OCI-M2 (cell line): ENCODE data around the gene BPTF.
"Not testable (repeated sequence)": the region's sequence is repeated elsewhere in the genome, so short reads cannot be mapped to it uniquely, and the experiment has no call there.

Experiments
- DNase-seq: peaks from one replicate; lab custom pipeline; 2025; ENCODE audit not compliant: unreplicated experiment; lab: John Stamatoyannopoulos, UW

Gene BPTF

DNA sequence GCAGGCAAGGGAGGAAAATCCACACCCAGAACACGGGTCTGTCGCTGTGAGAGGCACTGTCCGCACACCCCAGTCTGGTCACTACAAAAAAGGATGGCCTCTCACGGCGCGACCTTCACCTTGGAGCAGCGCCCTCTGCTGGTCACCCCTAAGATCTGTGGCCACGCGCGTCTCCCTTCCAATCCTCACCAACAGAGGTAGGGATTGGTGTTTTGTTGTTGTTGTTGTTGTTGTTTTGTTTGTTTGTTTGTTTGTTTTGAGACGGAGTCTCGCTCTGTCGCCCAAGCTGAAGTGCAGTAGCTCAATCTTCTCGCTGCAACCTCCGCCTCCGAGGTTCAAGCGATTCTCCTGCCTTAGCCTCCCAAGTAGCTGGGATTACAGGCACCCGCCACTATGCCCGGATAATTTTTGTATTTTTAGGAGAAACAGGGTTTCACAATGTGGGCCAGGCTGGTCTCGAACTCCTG lies 185.9 kb downstream of the BPTF start:
- DNase-seq: no peak

DNA sequence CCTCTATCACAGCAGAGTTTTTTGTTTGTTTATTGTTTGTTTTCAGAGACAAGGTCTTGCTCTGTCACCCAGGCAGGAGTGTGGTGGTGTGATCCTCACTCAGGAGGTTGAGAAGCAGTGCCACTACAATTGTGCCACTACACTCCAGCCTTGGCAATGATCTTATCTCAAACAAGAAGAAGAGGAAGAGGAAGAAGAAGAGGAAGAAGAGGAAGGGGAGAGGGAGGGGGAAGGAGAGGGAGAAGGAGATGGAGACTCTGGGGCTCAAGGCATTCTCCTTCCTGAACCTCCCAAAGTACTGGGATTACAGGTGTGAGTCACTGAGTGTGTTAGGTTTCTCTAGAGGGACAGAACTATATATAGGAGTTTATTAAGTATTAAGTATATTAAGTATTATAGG lies 188.1 kb downstream of the BPTF start:
- no peak for DNase-seq

DNA sequence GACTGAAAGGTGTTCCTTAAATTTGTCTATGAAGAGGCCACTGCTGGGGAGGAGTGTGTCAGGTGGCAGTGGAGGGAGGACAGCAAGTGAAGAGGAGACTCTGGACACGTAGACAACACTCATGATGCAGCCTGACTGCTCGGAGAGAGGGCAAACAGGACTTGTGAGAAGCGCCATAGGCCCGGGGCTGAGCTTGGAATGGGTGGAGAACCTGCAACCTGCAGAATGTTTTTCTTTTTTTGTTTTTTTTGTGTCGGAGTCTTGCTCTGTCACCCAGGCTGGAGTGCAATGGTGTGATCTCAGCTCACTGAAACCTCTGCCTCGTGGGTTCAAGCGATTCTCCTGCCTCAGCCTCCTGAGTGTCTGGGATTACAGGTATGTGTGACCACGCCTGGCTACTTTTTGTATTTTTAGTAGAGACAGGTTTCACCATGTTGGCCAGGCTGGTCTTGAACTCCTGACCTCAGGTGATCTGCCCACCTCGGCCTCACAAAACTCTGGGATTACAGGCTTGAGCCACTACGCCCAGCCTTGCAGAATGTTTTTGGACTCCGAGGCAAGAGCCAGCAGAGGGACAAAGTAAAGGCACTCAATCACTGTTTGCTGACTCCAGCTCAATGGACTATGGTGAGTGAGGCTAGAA lies 189.9 kb downstream of the BPTF start:
- no peak for DNase-seq

DNA sequence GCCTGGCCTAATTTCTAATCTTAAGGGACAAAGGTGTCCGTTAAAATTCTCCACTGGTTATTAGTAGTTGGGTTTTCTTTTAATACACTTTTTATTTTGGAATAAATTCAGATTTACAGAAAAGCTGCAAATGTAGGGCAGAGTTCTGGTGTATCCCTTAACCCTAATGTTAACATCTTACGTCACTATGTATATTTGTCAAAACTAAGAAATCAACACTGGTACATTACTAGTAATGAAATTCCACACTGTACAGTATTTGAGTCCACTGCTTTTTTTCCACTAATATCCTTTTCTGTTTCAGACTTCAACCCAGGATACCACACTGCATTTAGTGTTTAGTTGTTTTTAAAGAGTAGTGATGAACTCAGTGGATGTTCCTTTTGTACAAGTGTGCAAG lies 191.5 kb downstream of the BPTF start:
- no peak for DNase-seq

DNA sequence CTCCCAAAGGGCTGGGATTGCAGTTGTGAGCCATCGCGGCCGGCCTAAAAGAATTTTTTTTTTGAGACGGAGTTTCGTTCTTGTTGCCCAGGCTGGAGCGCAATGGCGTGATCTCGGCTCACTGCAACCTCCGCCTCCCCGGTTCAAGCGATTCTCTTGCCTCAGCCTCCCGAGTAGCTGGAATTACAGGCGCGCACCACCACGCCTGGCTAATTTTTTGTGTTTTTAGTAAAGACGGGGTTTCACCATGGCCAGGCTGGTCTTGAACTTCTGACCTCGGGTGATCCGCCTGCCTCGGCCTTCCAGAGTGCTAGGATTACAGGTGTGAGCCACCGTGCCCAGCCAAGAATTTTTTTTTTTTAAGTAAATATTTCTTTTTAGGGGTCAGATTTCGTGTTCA lies 193.2 kb downstream of the BPTF start:
- not testable (repeated sequence) for DNase-seq

DNA sequence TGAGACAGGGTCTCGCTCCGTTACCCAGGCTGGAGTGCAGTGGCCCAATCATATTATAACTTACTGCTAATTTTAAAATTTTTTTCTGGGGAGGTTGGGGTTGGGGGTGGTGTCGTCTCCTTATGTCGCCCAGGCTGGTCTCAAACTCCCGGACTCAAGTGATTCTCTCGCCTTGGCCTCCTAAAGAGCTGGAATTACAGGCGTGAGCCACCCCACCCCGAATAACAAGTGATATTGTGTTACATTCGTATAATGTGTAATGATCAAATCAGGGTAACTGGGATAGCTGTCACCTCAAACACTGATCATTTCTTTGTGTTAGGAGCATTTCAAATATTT lies 194.0 kb downstream of the BPTF start:
- DNase-seq: no peak

DNA sequence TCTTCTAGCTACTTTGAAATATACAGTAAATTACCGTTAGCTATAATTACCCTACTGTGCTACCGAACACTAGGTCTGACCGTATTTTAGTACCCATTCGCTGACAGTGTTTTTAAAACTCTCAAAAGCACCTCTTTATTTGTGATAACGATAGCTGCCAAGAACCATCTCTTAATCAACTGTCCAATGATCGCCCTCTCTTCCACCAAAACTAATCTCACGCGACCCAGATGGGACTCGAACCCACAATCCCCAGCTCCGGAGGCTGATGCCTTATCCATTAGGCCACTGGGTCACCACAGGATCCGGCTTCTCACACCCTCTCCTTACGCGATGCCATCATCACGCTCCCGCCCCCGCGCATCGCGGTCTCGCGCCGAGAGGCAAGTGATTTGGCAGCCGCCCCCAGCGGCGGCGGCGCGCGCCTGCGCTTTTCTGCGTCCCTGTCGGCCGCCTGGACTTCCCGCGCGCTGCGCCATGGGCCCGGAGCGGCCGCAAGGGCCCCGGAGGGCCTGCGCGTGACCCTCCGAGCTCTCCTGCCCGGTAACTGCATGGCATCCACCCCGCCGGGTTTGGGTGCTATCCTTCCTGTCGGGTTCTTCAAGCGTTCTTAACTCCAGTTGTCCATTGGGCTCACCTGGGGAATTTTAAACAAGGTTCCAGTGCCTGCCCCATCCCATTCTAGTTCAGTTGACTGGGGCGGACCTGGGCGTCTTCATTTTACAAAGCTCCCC lies 194.5 kb downstream of the BPTF start:
- peak; percentile 90 for DNase-seq

DNA sequence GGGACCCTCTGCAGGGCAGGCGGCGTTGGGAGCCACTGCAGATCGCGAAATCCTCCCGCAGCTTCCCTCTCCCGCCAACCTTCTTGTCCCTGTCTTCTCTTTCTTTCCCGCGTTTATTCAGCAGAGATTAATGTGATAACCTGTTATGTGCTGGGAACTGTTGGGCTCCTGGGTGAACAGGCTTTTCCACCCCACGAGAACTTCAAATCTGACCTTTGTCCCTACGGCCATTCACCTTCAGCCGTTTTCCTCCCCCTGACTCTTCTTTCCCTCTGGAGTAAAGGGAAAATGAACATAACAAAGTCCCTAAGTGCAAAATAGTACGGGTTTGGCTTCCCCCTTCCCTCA lies 195.1 kb downstream of the BPTF start:
- no peak for DNase-seq

DNA sequence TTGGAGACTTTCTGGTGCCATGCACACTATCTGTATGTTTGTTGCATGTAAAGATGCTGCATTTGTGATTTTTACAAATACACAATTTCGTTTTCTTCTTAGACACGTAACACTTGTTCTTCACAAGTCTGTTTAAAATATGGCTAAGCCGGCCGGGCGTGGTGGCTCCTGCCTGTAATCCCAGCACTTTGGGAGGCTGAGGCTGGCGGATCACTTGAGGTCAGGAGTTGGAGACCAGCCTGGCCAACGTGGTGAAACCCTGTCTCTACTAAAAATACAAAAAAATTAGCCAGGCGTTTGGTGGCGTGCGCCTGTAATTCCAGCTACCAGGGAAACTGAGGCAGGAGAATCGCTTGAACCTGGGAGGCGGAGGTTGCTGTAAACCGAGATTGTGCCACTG lies 195.5 kb downstream of the BPTF start:
- DNase-seq: not testable (repeated sequence)

DNA sequence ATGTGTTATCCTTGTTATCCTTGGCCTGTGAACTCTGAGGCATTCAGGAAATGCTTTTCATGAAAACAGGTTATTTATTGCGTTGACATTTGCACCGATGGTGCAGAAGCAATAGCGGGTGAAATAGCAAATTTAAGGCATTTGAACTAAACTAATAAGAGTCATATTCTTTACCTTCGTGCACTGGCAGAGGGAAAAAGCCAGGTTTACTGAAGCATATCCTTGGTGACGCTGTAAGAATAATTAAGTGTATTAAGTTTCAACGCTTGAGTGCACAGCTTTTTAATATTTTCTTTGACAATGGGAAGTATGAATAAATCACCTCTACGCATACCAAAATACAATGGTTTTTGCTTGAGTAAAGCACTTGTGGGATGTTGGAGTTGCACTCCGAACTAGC lies 196.7 kb downstream of the BPTF start:
- no peak for DNase-seq

DNA sequence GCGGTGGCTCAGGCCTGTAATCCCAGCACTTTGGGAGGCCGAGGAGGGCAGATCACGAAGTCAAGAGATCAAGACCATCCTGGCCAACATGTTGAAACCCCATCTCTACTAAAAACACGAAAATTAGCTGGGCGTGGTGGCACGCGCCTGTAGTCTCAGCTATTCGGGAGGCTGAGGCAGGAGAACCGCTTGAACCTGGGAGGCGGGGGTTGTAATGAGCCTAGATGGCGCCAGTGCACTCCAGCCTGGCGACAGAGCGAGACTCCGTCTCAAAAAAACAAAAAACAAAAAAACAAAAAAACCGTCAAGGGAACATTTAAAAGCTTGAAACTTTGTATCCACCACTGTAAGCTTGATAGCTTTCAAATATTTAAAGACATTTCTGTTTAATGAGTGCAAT lies 197.2 kb downstream of the BPTF start:
- not testable (repeated sequence) for DNase-seq

DNA sequence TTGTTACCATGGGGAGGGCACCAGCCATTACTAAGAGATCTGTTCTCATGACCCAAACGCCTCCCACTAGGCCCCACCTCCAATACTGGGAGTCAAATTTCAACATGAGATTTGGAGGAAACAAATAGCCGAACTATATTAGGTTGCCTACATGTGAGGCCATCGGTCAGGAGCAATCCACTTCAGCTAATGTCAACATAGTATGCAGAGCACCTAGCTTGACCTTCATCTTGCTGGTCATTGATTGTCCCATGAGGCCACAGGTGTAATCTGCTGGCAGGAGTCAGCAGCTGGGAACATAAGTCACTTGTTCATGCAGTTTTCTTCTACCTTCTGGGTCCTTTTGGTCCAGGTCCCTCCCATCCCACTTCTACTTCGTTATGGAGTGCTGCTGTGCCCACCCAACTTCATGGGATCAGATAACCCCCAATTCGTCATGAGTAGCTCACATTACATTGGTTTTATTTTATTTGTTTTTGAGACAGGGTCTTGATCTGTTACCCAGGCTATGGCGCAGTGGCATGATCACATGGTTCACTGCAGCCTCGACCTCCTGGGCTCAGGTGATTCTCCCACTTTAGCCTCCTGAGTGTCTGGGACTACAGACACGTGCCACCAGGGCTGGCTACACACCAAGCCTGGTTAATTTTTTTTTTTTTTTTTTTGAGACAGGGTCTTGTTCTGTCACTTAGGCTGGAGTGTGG lies 204.4 kb downstream of the BPTF start:
- DNase-seq: no peak
